ENCODE data around the gene PKDREJ.

The PKDREJ gene

DNA sequence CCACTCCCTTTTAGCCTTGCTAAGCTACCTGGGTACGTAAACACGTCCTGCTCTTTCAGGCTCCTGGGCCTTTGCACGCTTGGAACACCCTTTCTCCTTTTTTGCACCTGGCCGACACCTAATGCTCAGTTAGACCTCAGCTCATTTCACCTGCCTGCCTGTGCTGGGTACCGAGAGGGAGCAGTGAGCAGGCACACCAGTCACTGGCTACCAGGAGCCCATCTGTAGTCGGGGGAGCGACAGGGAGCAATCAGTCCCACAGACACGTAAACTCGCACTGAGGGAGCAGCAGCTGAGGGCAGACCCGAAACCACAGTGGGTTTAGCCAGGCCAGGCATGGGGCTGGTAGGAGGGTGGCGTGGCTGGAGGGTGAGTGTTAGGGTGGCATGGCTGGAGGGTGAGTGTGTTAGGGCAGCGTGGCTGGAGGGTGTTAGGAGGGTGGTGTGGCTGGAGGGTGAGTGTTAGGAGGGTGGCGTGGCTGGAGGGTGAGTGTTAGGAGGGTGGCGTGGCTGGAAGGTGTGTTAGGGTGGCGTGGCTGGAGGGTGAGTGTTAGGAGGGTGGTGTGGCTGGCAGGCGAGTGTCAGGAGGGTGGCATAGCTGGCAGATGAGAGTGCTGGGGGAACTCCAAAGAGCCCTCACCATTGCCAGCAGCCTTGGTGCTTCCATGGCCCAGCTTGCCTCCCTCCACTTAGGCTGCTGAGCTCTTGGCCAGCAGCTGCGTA lies 27.1 kb upstream of the PKDREJ start:
- TF ChIP-seq, protein P1, sequence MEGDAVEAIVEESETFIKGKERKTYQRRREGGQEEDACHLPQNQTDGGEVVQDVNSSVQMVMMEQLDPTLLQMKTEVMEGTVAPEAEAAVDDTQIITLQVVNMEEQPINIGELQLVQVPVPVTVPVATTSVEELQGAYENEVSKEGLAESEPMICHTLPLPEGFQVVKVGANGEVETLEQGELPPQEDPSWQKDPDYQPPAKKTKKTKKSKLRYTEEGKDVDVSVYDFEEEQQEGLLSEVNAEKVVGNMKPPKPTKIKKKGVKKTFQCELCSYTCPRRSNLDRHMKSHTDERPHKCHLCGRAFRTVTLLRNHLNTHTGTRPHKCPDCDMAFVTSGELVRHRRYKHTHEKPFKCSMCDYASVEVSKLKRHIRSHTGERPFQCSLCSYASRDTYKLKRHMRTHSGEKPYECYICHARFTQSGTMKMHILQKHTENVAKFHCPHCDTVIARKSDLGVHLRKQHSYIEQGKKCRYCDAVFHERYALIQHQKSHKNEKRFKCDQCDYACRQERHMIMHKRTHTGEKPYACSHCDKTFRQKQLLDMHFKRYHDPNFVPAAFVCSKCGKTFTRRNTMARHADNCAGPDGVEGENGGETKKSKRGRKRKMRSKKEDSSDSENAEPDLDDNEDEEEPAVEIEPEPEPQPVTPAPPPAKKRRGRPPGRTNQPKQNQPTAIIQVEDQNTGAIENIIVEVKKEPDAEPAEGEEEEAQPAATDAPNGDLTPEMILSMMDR (IDR thresholded peaks at IDR 0.05; ENCODE audit: low read depth, low read length): no peak
- no peaks in the 10 kb centered on the region for H3K27me3 ChIP-seq
- no peak for DNase-seq
- no peaks in the 10 kb centered on the region for H3K9me3 ChIP-seq
- no peak overlapping the region for H3K4me3 ChIP-seq (ENCODE audit: low read depth, low read length)
- H3K36me3 ChIP-seq: peaks cover 12% of the 10 kb centered on the region
- H3K4me1 ChIP-seq: no peaks in the 10 kb centered on the region

DNA sequence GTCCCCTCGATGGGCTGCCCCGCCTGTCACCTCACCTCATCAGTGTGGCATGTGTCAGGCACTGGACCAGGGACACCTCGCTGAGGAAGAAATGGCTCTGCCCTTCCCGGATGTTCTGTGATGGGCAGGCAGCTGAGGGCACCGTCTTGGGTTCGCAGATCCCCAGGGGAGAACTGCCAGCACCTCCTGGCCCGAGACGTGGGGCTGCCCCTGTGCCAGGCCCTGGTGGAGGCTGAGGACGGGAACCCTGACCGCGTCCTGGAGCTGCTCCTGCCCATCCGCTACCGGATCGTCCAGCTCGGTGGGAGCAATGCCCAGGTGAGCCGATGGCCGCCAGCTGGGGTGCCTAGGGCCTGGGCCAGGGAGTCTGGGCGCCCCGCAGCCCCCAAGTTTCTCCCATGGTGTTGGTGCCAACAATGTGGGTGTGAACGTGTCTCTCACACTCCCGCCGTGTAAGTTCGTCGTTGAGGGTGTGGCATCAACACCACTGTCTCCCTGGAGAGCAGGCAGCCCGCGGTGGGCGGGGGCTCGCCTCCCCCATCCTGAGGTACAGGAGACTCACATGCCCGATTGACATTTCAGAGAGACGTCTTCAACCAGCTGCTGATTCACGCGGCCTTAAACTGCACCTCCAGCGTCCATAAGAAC lies 26.2 kb upstream of the PKDREJ start:
- Histone ChIP-seq H3K4me1 (no peaks in the 10 kb centered on the region), H3K9me3 (no peaks in the 10 kb centered on the region), H3K27me3 (no peaks in the 10 kb centered on the region), H3K36me3 (peaks cover 14% of the 10 kb centered on the region), H3K4me3 (ENCODE audit: low read depth, low read length) (no peak overlapping the region)
- TF ChIP-seq, protein P1 (IDR thresholded peaks at IDR 0.05; ENCODE audit: low read depth, low read length): no peak
- DNase-seq: no peak

DNA sequence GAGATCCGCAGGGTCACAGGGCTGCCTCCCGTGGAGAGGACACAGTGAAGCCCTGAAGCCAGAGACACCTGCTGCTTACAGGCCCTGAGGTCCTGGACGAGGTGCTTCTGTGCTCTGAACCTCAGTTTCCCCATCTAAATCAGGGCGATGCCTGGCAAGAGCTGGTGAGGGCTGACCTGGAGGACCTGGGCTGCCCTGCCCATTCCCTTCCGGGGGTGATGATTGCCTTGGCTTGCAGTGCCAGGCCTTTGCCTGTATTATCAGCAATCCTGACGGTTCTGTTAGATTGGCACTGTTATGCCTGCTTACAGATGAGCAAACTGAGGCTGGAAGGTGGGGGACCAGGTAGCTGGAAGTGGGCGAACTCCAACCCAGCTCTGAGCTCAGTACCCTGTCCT lies 25.7 kb upstream of the PKDREJ start:
- no peak for DNase-seq
- H3K9me3 ChIP-seq: no peaks in the 10 kb centered on the region
- H3K27me3 ChIP-seq: no peaks in the 10 kb centered on the region
- H3K36me3 ChIP-seq: peaks cover 18% of the 10 kb centered on the region
- H3K4me3 ChIP-seq (ENCODE audit: low read depth, low read length): no peak overlapping the region
- TF ChIP-seq, protein P1 (IDR thresholded peaks at IDR 0.05; ENCODE audit: low read depth, low read length): no peak
- no peaks in the 10 kb centered on the region for H3K4me1 ChIP-seq

DNA sequence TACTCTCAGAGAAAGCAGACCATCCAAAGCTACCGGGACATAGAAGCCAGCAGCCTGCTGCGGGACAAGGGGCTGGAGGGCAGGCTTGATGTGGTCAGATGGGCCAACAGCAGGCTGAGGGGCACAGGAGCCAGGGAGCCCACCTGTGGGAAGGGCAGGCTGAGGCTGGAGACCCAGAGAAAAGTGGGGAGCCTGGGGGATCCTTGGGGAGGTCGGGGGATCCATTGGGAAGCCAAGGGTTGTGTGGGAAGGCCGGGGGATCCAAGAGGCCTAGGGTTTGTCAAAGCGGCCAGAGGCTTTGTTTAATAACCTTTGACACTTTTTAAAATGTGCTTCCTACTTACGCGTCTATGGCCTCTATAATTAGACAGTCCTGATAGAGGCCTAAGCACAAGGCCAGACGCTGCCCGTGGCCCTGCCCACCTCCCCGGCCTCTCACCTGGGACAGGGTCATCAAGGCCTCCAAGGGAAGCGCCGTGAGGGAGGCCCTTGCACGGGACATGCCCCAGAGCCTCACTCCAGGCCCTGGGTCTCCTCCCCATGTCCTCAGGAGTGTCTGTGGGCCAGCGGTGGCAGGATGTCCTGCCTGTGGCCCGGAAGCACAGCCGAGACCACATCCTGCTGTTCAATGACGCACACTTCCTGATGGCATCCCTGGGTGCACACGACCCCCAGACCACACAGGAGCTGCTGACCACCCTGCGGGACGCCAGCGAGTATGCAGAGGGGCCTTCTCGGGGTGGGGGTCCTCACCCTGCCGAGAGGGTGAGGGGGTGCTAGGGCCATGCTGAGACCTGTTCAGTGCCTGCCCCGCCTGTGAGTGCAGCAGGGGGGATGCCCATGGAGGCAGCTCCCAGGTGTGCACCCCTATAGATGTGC lies 25.0 kb upstream of the PKDREJ start:
- Histone ChIP-seq H3K4me3 (ENCODE audit: low read depth, low read length) (no peak overlapping the region), H3K36me3 (peaks cover 18% of the 10 kb centered on the region)
- DNase-seq: no peak

DNA sequence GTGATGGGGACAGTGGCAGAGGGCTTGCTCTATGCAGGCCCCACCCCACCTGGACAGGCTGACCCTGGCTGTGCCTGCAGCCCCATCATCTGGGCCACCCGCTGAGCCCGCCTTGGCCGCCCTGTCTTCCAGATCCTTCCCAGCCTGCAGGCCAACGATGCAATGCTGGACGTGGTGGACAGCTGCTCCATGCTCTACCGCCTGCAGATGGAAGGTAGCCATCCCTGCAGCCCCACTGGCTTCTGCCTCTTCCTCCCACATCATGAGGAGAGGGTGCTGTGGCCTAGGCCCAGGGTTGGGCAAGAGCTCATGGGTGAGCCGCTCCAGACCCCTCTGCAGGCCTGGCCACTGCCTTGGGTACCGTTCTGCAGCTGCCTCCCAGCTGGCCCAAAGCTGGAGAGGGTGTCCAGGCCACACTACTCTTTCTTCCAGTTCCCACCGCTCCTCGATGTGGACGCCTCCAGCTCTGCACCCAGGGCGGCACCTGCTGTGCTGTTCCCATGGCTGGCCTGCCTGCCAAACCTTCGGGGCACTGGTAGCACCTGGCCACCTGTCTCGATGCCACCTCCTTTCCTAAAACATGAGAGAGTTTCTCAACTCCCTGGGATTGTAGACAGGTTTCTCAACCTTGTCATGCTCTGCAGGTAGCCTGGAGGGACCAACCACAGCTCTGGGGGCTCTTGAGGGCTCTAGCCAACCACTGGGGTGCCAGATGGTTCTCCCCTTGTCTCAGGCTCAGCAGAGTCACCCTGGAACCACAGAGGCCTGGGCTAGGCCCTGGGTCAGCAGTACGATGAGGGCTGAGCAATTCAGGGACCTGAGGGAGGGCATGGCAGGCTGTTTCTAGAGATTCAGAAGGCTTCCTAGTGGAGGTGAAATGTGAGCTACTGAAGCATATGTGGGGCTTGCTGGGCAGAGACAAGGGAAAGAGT lies 24.1 kb upstream of the PKDREJ start:
- H3K9me3 ChIP-seq: no peaks in the 10 kb centered on the region
- TF ChIP-seq, protein P1 (IDR thresholded peaks at IDR 0.05; ENCODE audit: low read depth, low read length): no peak
- no peaks in the 10 kb centered on the region for H3K27me3 ChIP-seq
- H3K4me1 ChIP-seq: no peaks in the 10 kb centered on the region
- H3K4me3 ChIP-seq (ENCODE audit: low read depth, low read length): no peak overlapping the region
- DNase-seq: no peak
- H3K36me3 ChIP-seq: peaks cover 15% of the 10 kb centered on the region

More for the DNA sequence above, 25.0 kb upstream of the PKDREJ start:
- H3K4me1 ChIP-seq: no peaks in the 10 kb centered on the region
- no peaks in the 10 kb centered on the region for H3K9me3 ChIP-seq
- TF ChIP-seq, protein P1 (IDR thresholded peaks at IDR 0.05; ENCODE audit: low read depth, low read length): no peak
- no peaks in the 10 kb centered on the region for H3K27me3 ChIP-seq
